ENCODE measurements around the gene SLC27A1. TPM values are rescaled to one million over a fixed set of nuclear protein-coding genes. Genes with fewer than 3 reads are reported as not detected.
A peak's percentile ranks its signal among the peaks of the same experiment; 100 is the strongest.

The SLC27A1 gene
- total and polyA plus RNA-seq, 11 donors = 22.1 to 70.3 (median 47.6) TPM

- intact Hi-C loops (cut with DNase I) = loop anchor here in 2 of 10 donors (5.0 to 10.0 kb wide), 2 partner anchors 228 to 230 kb away; no protein-coding TSS in a partner anchor
- 77 to 84% (median 82%) methylated on average over 6 of the region's 6 CpGs for WGBS, 4 donors
- H3K9me3 ChIP-seq = peaks cover 0 to 10% (median 0%) of the 10 kb centered on the region in 12 donors
- no peak overlapping the region for H3K27ac ChIP-seq
- peaks cover 0 to 13% (median 0%) of the 10 kb centered on the region in 9 donors for H3K27me3 ChIP-seq
- H3K4me1 ChIP-seq = peaks cover 0 to 13% (median 11%) of the 10 kb centered on the region in 12 donors
- no peaks in the 10 kb centered on the region for H3K36me3 ChIP-seq
- H3K4me3 ChIP-seq = no peak overlapping the region
- ATAC-seq (no peak), DNase-seq (no peak)
- no peak for TF ChIP-seq POLR2A (IDR thresholded peaks at IDR 0.05)
- TF ChIP-seq, protein P1, sequence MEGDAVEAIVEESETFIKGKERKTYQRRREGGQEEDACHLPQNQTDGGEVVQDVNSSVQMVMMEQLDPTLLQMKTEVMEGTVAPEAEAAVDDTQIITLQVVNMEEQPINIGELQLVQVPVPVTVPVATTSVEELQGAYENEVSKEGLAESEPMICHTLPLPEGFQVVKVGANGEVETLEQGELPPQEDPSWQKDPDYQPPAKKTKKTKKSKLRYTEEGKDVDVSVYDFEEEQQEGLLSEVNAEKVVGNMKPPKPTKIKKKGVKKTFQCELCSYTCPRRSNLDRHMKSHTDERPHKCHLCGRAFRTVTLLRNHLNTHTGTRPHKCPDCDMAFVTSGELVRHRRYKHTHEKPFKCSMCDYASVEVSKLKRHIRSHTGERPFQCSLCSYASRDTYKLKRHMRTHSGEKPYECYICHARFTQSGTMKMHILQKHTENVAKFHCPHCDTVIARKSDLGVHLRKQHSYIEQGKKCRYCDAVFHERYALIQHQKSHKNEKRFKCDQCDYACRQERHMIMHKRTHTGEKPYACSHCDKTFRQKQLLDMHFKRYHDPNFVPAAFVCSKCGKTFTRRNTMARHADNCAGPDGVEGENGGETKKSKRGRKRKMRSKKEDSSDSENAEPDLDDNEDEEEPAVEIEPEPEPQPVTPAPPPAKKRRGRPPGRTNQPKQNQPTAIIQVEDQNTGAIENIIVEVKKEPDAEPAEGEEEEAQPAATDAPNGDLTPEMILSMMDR (IDR thresholded peaks at IDR 0.05) = no peak
These were observed 66.6 kb downstream of the SLC27A1 start for GRCh38 chr19:17536955-17537354.

DNA sequence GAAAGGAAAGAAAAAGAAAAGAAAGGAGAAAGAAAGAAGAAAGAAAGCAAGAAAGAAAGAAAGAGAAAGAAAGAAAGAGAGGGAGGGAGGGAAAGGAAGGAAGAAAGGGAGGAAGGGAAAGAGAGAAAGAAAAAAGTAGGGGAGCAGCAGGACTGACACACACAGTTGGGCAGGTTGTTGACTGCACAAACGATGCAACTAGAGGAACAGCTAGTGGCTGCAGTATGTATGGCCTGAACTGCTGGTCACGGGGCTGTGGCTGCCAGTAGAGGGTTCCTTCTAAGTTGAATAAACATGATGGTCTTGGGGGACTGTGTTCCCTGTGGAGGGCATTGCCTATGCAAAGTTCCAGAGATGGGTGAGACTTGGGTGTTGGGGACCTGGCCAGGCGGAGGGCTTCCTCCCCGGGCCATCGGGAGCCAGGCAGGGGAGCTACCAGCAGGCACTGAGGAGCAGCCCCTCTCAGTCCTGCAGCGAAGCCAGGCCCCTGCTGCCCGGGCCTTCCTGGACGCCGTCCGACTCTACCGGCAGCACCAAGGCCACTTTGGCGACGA is 68.4 kb downstream of the SLC27A1 start:
- intact Hi-C loops (cut with DNase I) = loop anchor here in 5 of 10 donors (1.0 to 10.0 kb wide), 5 partner anchors 34 to 229 kb away; no protein-coding TSS in a partner anchor
- no peak for DNase-seq
- Histone ChIP-seq H3K27me3 (peaks cover 0 to 13% (median 0%) of the 10 kb centered on the region in 9 donors), H3K27ac (peak overlapping the region in 9 of 12 donors; percentile 9 to 72 (median 62)), H3K9me3 (peaks cover 0 to 10% (median 0%) of the 10 kb centered on the region in 12 donors), H3K36me3 (no peaks in the 10 kb centered on the region), H3K4me3 (peak overlapping the region; percentile 20 to 67 (median 56)), H3K4me1 (peaks cover 0 to 13% (median 11%) of the 10 kb centered on the region in 12 donors)
- no peak for TF ChIP-seq POLR2A (IDR thresholded peaks at IDR 0.05)
- TF ChIP-seq, protein P1 (IDR thresholded peaks at IDR 0.05) = no peak
- no peak for ATAC-seq
- WGBS, 4 donors = 5 to 18% (median 6%) methylated on average over 4 to 13 of the region's 13 CpGs

DNA sequence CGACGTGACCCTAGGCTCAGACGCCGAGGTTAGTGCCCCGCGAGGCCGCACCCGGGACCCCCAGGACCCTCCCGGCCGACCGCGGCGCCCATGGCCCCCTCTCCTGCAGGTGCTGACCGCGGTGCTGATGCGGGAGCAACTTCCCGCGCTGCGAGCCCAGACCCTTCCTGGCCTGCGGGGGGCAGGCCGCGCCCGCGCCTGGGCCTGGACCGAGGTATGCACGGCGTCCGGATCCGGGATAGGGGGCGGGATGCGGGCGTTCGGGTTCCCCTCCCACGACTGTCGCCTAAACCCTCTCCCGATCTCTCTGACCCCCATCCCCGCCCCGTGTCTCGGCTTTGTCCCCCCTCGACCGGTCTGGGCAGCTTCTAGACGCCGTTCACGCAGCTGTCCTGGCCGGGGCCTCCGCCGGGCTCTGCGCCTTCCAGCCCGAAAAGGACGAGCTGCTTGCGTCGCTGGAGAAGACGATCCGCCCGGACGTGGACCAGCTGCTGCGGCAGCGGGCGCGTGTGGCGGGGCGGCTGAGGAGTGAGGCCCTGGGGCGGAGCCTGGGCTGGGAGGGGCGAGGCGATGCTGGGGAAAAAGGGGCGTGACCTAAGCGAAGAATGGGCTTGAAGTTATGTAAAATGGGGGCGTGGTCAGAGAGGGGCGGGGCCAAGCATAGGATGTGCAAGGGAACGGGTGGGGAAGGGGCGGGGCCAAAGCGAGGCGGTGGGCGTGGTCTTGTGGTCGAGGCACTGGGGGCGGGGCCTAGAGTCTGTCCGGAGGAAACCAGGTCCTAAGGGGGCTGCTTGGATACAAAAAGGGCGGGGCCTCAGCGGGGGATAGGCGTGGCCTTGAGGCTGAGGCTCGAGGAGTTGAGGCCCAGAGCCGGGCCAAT is 69.2 kb downstream of the SLC27A1 start:
- Histone ChIP-seq H3K4me3 (peak overlapping the region; percentile 20 to 67 (median 56)), H3K36me3 (no peaks in the 10 kb centered on the region), H3K4me1 (peaks cover 0 to 13% (median 11%) of the 10 kb centered on the region in 12 donors), H3K9me3 (peaks cover 0 to 10% (median 0%) of the 10 kb centered on the region in 12 donors), H3K27ac (peak overlapping the region in 11 of 12 donors; percentile 9 to 72 (median 59)), H3K27me3 (peaks cover 0 to 13% (median 0%) of the 10 kb centered on the region in 9 donors)
- 1 to 3% (median 2%) methylated on average over 44 to 82 of the region's 82 CpGs for WGBS, 4 donors
- TF ChIP-seq, protein P1 (IDR thresholded peaks at IDR 0.05) = peak in 11 of 12 donors; percentile 22 to 70 (median 59)
- no peak for TF ChIP-seq POLR2A (IDR thresholded peaks at IDR 0.05)
- DNase-seq = peak; percentile 92 to 97 (median 96)
- intact Hi-C loops (cut with DNase I) = loop anchor here in 6 of 10 donors (1.0 to 10.0 kb wide), 5 partner anchors 33 to 228 kb away; no protein-coding TSS in a partner anchor
- ATAC-seq = peak; percentile 82 to 96 (median 93)
